ENCODE results near the gene CD96.
A peak's percentile ranks its signal among the peaks of the same experiment; 100 is the strongest.

CD96 gene

GRCh38 chr3:111570404-111571030 lies 28.5 kb downstream of the CD96 start:
- no peaks in the 10 kb centered on the region for H3K27me3 Mint-ChIP-seq
- no peaks in the 10 kb centered on the region for H3K9me3 Mint-ChIP-seq
- ATAC-seq (replicated peaks; ENCODE audit: extremely low read depth, poor library complexity, severe bottlenecking) (no peak), DNase-seq (ENCODE audit: low spot score in 2 of 2) (no peak)
- H3K4me1 Mint-ChIP-seq, result peaks cover 58% of the 10 kb centered on the region
- H3K4me3 Mint-ChIP-seq, result no peak overlapping the region
- peaks cover 31% of the 10 kb centered on the region for H3K36me3 Mint-ChIP-seq (ENCODE audit: insufficient read depth)
- H3K27ac Mint-ChIP-seq (ENCODE audit: low read depth), result peak overlapping the region; percentile 87

GRCh38 chr3:111571282-111571681 lies 29.3 kb downstream of the CD96 start:
- no peak for DNase-seq (ENCODE audit: low spot score in 2 of 2)
- Mint-ChIP-seq H3K9me3 (no peaks in the 10 kb centered on the region), H3K27ac (ENCODE audit: low read depth) (peak overlapping the region; percentile 87), H3K36me3 (ENCODE audit: insufficient read depth) (peaks cover 32% of the 10 kb centered on the region), H3K4me3 (no peak overlapping the region), H3K4me1 (peaks cover 55% of the 10 kb centered on the region), H3K27me3 (no peaks in the 10 kb centered on the region)
- ATAC-seq (replicated peaks; ENCODE audit: extremely low read depth, poor library complexity, severe bottlenecking), result no peak

DNA sequence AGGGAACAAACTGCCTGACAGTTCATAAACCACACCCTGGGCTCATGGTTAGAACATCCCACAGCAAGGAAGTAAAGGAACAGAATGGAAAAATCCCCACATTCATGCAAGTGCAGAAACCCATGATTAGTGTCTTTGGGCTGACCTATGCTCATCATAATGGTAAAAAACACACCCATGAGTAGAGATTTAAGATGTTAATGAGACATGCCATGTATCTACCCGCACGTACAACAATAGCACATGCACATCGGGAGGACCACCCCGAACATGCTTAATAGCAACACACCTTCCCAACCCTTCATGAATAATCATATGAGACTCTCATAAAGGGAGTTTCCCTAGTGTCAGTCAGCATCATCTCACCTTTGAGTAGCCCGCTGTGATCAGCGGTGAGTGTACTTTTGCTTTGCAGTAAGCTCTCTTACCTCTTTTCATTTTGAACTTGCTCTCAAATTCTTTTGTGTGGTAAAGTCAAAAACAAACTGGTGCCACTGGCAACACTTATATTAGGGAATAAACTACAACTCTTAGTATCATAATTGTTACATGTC lies 30.0 kb downstream of the CD96 start:
- H3K4me1 Mint-ChIP-seq, result peaks cover 54% of the 10 kb centered on the region
- H3K4me3 Mint-ChIP-seq, result peak overlapping the region; percentile 17
- H3K27me3 Mint-ChIP-seq, result no peaks in the 10 kb centered on the region
- no peaks in the 10 kb centered on the region for H3K9me3 Mint-ChIP-seq
- DNase-seq (ENCODE audit: low spot score in 2 of 2), result no peak
- peak; percentile 94 for ATAC-seq (replicated peaks; ENCODE audit: extremely low read depth, poor library complexity, severe bottlenecking)
- H3K27ac Mint-ChIP-seq (ENCODE audit: low read depth), result peak overlapping the region; percentile 87
- H3K36me3 Mint-ChIP-seq (ENCODE audit: insufficient read depth), result peaks cover 29% of the 10 kb centered on the region

GRCh38 chr3:111577113-111577512 lies 35.1 kb downstream of the CD96 start:
- DNase-seq (ENCODE audit: low spot score in 2 of 2) (no peak), ATAC-seq (replicated peaks; ENCODE audit: extremely low read depth, poor library complexity, severe bottlenecking) (no peak)
- peaks cover 36% of the 10 kb centered on the region for H3K36me3 Mint-ChIP-seq (ENCODE audit: insufficient read depth)
- H3K27ac Mint-ChIP-seq (ENCODE audit: low read depth), result peak overlapping the region; percentile 27
- no peaks in the 10 kb centered on the region for H3K9me3 Mint-ChIP-seq
- H3K4me1 Mint-ChIP-seq, result peaks cover 49% of the 10 kb centered on the region
- no peaks in the 10 kb centered on the region for H3K27me3 Mint-ChIP-seq
- H3K4me3 Mint-ChIP-seq, result no peak overlapping the region

GRCh38 chr3:111577798-111578685 lies 36.0 kb downstream of the CD96 start:
- no peaks in the 10 kb centered on the region for H3K27me3 Mint-ChIP-seq
- H3K4me1 Mint-ChIP-seq, result peaks cover 49% of the 10 kb centered on the region
- H3K27ac Mint-ChIP-seq (ENCODE audit: low read depth), result peak overlapping the region; percentile 27
- DNase-seq (ENCODE audit: low spot score in 2 of 2) (no peak), ATAC-seq (replicated peaks; ENCODE audit: extremely low read depth, poor library complexity, severe bottlenecking) (peak; percentile 83)
- no peaks in the 10 kb centered on the region for H3K9me3 Mint-ChIP-seq
- H3K36me3 Mint-ChIP-seq (ENCODE audit: insufficient read depth), result peaks cover 32% of the 10 kb centered on the region
- no peak overlapping the region for H3K4me3 Mint-ChIP-seq

DNA sequence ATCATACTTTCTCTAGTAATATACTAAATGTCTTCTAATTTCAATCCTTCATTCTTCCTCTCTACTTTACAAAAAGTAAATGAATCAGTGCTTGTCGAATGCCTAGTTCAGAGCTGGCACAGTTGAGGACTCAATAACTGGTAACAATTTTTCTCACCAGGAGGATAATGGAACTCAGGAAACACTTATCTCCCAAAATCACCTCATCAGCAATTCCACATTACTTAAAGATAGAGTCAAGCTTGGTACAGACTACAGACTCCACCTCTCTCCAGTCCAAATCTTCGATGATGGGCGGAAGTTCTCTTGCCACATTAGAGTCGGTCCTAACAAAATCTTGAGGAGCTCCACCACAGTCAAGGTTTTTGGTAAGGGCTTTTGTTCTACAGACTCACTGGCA lies 36.9 kb downstream of the CD96 start:
- Mint-ChIP-seq H3K4me3 (no peak overlapping the region), H3K36me3 (ENCODE audit: insufficient read depth) (peaks cover 36% of the 10 kb centered on the region), H3K4me1 (peaks cover 44% of the 10 kb centered on the region), H3K9me3 (no peaks in the 10 kb centered on the region), H3K27me3 (no peaks in the 10 kb centered on the region), H3K27ac (ENCODE audit: low read depth) (peak overlapping the region; percentile 13)
- ATAC-seq (replicated peaks; ENCODE audit: extremely low read depth, poor library complexity, severe bottlenecking), result no peak
- DNase-seq (ENCODE audit: low spot score in 2 of 2), result no peak

DNA sequence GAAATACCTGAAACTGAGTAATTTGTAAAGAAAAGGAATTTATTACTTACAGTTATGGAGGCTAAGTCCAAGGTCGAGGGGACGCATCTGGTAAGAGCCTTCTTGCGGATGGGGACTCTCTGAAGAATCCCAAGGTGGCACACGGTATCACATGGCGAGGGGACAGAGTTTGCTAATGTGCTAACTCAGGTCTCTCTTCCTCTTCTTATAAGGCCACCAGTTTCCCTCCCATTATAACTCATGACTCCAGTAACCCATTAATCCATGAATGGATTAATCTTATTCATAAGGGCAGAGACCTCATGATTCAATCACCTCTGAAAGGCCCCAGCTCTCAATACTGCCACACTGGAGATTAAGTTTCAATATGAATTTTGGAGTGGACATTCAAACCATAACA lies 37.5 kb downstream of the CD96 start:
- ATAC-seq (replicated peaks; ENCODE audit: extremely low read depth, poor library complexity, severe bottlenecking), result no peak
- peaks cover 48% of the 10 kb centered on the region for H3K4me1 Mint-ChIP-seq
- H3K36me3 Mint-ChIP-seq (ENCODE audit: insufficient read depth), result peaks cover 43% of the 10 kb centered on the region
- no peaks in the 10 kb centered on the region for H3K9me3 Mint-ChIP-seq
- no peak overlapping the region for H3K4me3 Mint-ChIP-seq
- DNase-seq (ENCODE audit: low spot score in 2 of 2), result no peak
- no peaks in the 10 kb centered on the region for H3K27me3 Mint-ChIP-seq
- H3K27ac Mint-ChIP-seq (ENCODE audit: low read depth), result peak overlapping the region; percentile 13

- Mint-ChIP-seq H3K4me3 (no peak overlapping the region), H3K9me3 (no peaks in the 10 kb centered on the region), H3K27ac (ENCODE audit: low read depth) (peak overlapping the region; percentile 83), H3K27me3 (no peaks in the 10 kb centered on the region), H3K4me1 (peaks cover 59% of the 10 kb centered on the region), H3K36me3 (ENCODE audit: insufficient read depth) (peaks cover 52% of the 10 kb centered on the region)
- ATAC-seq (replicated peaks; ENCODE audit: extremely low read depth, poor library complexity, severe bottlenecking) (no peak), DNase-seq (ENCODE audit: low spot score in 2 of 2) (no peak)
These were observed 39.6 kb downstream of the CD96 start for GRCh38 chr3:111581403-111582119.

- Mint-ChIP-seq H3K4me3 (no peak overlapping the region), H3K27ac (ENCODE audit: low read depth) (peak overlapping the region; percentile 83)
- no peak for ATAC-seq (replicated peaks; ENCODE audit: extremely low read depth, poor library complexity, severe bottlenecking)
These were observed 40.1 kb downstream of the CD96 start for GRCh38 chr3:111582120-111582474.

DNA sequence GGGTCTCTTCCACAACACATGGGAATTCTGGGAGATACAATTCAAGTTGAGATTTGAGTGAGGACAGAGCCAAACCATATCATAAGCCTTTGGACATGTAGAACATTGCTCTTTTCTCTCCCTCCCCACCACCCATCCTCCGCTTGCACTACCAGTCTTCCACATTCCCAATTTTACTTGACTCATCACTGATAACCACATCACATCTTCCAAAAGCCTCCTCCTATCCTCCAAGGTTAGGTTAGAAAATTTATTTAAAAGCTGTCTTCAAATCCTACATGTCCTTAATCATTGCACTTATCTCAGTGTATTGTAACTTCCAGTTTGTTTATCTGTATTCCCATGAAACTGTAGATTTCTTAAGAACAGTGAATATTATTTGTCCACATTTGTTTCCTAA lies 42.7 kb downstream of the CD96 start:
- no peaks in the 10 kb centered on the region for H3K9me3 Mint-ChIP-seq
- no peak overlapping the region for H3K27ac Mint-ChIP-seq (ENCODE audit: low read depth)
- peaks cover 57% of the 10 kb centered on the region for H3K36me3 Mint-ChIP-seq (ENCODE audit: insufficient read depth)
- no peak for DNase-seq (ENCODE audit: low spot score in 2 of 2)
- no peak for ATAC-seq (replicated peaks; ENCODE audit: extremely low read depth, poor library complexity, severe bottlenecking)
- H3K4me1 Mint-ChIP-seq, result peaks cover 60% of the 10 kb centered on the region
- no peak overlapping the region for H3K4me3 Mint-ChIP-seq
- no peaks in the 10 kb centered on the region for H3K27me3 Mint-ChIP-seq

More at GRCh38 chr3:111582120-111582474, 40.1 kb downstream of the CD96 start:
- H3K9me3 Mint-ChIP-seq, result no peaks in the 10 kb centered on the region
- H3K36me3 Mint-ChIP-seq (ENCODE audit: insufficient read depth), result peaks cover 57% of the 10 kb centered on the region
- H3K4me1 Mint-ChIP-seq, result peaks cover 59% of the 10 kb centered on the region
- no peaks in the 10 kb centered on the region for H3K27me3 Mint-ChIP-seq
- no peak for DNase-seq (ENCODE audit: low spot score in 2 of 2)

DNA sequence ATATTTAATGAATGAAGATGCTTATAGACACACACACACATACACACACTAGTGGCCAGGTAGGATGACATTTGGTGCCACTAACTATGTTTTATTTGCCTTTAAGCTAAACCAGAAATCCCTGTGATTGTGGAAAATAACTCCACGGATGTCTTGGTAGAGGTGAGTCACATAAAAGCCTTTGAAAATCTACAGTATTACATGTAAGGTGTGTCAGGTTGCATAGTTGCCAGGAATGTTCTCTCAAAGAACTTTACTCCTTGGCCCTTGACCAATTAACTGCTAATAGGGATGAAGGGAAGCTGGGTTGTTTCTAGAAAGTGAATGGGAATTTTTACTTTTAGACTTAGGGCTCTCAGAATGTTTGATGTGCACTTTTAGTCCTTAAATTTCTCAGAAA lies 43.2 kb downstream of the CD96 start:
- H3K27me3 Mint-ChIP-seq, result no peaks in the 10 kb centered on the region
- DNase-seq (ENCODE audit: low spot score in 2 of 2) (no peak), ATAC-seq (replicated peaks; ENCODE audit: extremely low read depth, poor library complexity, severe bottlenecking) (no peak)
- no peak overlapping the region for H3K4me3 Mint-ChIP-seq
- peaks cover 60% of the 10 kb centered on the region for H3K4me1 Mint-ChIP-seq
- H3K27ac Mint-ChIP-seq (ENCODE audit: low read depth), result no peak overlapping the region
- H3K9me3 Mint-ChIP-seq, result no peaks in the 10 kb centered on the region
- H3K36me3 Mint-ChIP-seq (ENCODE audit: insufficient read depth), result peaks cover 54% of the 10 kb centered on the region

GRCh38 chr3:111588527-111588926 lies 46.5 kb downstream of the CD96 start:
- Mint-ChIP-seq H3K9me3 (no peaks in the 10 kb centered on the region), H3K27me3 (no peaks in the 10 kb centered on the region), H3K4me3 (no peak overlapping the region), H3K4me1 (peaks cover 52% of the 10 kb centered on the region), H3K27ac (ENCODE audit: low read depth) (no peak overlapping the region), H3K36me3 (ENCODE audit: insufficient read depth) (peaks cover 48% of the 10 kb centered on the region)
- ATAC-seq (replicated peaks; ENCODE audit: extremely low read depth, poor library complexity, severe bottlenecking), result no peak
- DNase-seq (ENCODE audit: low spot score in 2 of 2), result no peak

Measured in central memory CD8-positive, alpha-beta T cell (primary cell).